GM19239 (cell line): ENCODE data around the gene SH3RF3.

Experiments used
- DNase-seq: peaks from one replicate; pipeline ENCODE4 v3.0.0; 2011; ENCODE audit warnings: low spot score; ENCODE audit not compliant: insufficient read length
- FAIRE-seq: peaks from 2 replicates; lab custom pipeline; 2011; peaks lifted over from hg19 to GRCh38; lab: Jason Lieb, UNC

SH3RF3 gene

GRCh38 chr2:109395494-109396201, 266.6 kb downstream of the SH3RF3 start:
- DNase-seq (no peak), FAIRE-seq (no peak)

GRCh38 chr2:109396202-109397180, 267.5 kb downstream of the SH3RF3 start:
- no peak for DNase-seq
- FAIRE-seq: no peak

- DNase-seq (no peak), FAIRE-seq (no peak)
Observed at GRCh38 chr2:109397893-109398292, 268.9 kb downstream of the SH3RF3 start.

DNA sequence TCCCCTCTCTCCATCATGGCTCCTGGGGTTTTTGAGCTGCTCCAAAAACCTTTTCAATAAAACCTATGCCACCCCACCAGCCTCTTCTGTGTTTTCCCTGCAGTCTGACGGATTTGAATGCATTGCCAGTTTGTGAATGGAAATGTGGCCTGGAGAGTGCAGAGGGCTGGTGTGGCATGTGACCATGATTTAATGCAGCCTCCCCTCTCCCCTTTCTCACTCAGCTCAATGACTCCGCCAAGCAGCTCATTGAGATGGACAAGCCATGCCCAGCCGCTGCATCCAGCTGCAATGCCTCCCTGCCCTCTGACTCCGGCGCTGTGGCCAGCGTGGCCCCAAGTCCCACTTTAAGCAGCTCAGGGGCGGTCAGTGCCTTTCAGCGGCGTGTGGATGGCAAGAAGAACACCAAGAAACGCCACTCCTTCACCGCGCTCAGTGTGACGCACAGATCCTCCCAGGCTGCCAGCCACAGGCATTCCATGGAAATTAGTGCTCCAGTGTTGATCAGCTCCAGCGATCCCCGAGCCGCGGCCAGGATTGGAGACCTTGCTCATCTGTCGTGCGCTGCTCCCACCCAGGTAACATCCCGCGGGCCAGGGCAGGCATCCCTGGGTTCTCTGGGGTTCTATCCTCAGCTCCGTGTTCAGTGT, 269.5 kb downstream of the SH3RF3 start:
- DNase-seq (no peak), FAIRE-seq (no peak)

DNA sequence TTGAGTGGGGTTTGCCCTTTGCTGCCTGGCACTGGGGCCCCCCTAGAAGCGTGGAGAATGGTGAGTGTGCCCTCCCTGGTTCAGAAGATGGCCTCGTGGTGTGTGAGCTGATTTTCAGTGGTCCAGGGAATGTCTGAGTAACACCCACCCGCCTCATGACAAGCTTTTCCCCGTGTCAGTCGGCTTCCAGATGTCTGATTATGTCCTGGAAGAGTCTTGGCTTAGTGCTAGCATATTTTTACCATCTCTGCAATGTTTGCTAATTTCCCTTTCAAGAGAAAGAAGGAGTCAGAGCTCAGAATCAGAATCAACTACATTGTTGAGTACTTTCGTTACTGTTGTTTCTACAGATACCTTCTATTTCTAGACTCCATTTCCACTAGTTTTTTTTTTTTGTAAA, 270.1 kb downstream of the SH3RF3 start:
- FAIRE-seq: no peak
- DNase-seq: no peak

GRCh38 chr2:109400102-109400501, 271.1 kb downstream of the SH3RF3 start:
- no peak for FAIRE-seq

DNA sequence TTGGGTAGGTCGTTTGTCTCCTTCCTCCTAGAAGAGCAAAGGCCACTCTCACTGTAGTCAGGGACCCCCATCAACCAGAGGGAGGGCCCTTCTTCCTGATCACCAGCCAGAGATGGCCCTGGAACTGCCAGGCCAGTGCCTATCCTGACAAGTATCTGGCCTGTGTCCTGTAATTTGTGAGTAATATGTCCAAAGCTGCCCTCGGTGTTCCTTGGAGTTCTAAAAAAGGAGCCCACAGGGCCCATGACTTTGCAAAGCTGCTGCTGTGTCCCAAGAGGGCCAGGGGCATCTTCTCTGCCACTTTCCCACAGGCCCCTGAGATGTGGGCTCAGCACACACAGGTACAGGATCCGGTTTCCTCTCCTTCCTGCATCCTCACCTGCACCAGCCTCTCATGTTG, 272.4 kb downstream of the SH3RF3 start:
- no peak for DNase-seq
- FAIRE-seq: no peak

More at GRCh38 chr2:109400102-109400501, 271.1 kb downstream of the SH3RF3 start:
- DNase-seq: no peak

- FAIRE-seq (no peak), DNase-seq (no peak)
Observed at GRCh38 chr2:109402180-109402579, 273.2 kb downstream of the SH3RF3 start.

DNA sequence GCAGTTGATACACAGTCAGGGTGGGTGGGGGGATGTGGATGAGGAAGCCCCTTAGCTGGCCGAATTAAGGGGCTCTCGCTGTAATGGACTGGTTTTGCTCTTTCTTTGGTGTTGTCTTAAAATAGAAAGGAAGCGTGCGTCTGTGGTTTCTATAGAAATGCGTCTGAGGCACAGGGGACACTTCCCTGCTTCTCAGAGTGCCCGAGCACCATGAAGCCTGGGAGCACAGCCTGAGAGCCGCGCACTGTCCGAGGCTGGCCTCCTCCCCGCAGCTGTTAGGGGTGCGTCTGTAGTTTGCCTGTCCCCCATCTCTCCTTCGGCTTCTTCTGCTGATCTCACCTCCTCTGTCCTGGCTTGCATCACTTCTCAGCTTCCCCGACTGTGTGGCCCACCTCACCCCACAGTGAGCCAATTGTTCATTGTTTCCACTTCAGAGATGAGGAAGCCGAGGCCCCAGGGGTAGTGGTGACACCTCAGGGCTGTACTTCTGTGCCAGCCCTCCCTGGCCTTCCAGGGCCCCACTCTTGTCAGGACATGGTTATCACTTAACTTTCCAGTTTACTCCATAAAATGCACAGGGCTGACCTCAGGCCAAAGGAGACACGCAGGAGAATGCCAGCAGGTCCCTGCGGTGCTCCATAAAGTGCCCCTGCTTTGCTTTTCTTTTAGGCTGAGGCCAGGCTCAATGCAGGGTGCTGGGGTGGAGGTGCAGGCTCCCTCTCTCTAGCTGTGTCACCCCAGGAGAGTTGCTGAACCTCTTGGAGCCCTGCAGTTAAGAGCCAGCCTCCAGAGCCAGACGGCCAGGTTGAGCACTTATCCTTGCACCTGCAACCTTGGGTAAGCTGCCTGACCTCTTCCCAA, 274.2 kb downstream of the SH3RF3 start:
- DNase-seq (no peak), FAIRE-seq (no peak)

DNA sequence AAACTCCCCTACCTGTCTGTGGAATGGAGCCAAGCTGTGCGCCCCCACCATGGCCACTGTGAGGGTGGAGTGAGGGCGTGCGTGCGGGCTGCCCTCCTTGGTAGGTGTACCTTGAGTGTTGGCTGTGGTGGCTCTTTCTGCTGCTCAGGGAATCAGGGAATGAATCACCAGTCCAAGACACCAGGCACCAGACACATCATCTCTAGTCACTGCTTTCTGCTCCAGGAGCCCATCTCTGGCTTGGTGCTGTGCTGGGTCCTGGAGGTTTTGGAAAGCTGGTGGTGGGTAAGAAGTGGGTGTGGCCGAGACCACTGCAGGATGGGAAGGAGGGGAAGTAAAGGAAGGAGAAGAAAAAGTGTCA, 274.8 kb downstream of the SH3RF3 start:
- DNase-seq: no peak
- no peak for FAIRE-seq

DNA sequence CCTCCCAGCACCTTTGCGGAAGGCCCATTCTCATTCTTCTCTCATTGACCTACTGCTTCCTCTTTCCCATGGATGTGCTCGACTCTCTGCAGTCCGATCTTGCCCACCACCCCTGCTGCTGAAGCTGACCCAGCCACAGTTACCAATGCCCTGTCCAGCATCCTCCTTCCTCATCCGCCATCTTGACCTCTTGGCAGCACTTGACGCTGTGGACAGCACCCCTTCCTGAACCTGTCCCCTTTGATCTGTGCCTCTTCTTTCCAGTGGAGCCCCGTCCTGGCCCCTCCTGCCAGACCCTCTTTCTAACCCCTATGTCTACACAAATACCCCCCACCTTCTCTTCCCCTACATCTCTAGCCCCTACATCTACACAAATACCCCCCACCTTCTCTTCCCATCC, 275.7 kb downstream of the SH3RF3 start:
- no peak for DNase-seq

DNA sequence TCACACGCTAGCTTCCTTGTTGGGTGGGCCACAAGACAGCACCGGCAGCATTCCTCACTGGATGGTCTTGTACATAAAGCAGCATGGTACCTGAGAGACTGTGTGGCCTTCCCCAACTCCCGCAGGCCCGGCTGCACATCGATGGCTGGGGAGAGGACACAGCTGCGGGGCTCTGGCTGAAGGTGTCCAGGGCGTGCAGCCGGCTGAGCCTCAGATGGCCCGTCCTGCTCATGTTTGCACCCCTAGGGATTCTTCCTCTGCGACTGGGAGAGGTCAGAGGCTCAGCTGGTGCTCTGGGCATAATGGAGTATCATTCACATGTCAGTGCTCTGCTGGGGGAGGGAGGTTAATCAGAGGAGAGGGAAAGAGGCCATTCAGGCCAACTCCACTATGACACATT, 276.9 kb downstream of the SH3RF3 start:
- no peak for FAIRE-seq
- no peak for DNase-seq

More for the DNA sequence above, 275.7 kb downstream of the SH3RF3 start:
- no peak for FAIRE-seq

- DNase-seq (no peak), FAIRE-seq (no peak)
Observed at GRCh38 chr2:109406301-109406700, 277.3 kb downstream of the SH3RF3 start.

DNA sequence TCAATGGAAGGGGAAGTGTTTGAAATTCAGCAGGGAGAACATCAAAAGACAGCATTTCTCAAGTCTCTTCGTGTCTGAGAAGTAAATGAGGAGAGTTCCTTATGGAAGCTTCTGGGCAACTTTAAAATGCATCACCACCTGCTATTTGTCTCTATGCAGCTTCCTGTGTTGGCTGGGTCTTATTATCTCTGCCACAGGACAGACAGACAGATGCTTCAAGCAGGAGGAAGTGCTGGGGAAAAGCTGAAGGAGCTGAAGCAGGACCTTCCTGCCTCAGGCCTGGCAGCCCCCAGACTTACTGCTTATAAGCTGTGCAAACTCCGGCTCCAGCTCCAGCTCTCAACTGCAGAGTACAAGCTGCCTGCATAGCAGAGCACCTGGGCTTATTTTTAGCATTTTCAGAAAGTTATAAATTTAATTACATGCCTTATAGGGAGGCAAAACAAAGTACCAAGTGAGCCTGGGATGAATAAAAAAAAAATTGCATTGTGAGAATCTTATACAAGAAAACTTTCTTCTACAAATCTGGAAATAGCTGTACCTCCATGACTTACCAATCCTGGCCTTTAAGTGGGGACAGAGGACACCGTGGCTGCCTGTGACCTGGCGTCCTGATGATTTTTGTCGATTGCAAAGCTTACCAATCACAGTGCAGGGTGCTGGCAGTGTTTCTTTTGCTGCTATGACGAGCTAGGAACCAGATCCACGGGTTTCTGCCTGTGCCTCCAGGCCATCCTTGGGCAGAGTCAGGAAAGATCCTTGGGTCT, 278.5 kb downstream of the SH3RF3 start:
- no peak for DNase-seq
- FAIRE-seq: no peak

DNA sequence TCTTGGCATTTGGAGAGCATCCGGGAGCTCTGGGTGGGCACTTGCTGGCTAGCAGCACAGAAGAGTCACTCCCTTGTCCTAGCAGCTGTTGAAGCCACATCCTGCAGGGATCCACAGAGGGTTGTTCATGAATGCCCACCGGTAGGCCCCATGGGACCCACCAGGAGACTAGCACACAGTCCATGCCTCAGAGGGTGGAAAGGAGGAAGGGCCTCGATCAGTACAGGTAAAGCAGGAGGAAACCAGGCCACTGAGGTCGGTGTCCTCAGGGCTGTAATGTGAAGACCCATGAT, 279.0 kb downstream of the SH3RF3 start:
- no peak for FAIRE-seq

GRCh38 chr2:109409321-109410038, 280.5 kb downstream of the SH3RF3 start:
- no peak for FAIRE-seq
- no peak for DNase-seq

More for the DNA sequence above, 279.0 kb downstream of the SH3RF3 start:
- DNase-seq: no peak

DNA sequence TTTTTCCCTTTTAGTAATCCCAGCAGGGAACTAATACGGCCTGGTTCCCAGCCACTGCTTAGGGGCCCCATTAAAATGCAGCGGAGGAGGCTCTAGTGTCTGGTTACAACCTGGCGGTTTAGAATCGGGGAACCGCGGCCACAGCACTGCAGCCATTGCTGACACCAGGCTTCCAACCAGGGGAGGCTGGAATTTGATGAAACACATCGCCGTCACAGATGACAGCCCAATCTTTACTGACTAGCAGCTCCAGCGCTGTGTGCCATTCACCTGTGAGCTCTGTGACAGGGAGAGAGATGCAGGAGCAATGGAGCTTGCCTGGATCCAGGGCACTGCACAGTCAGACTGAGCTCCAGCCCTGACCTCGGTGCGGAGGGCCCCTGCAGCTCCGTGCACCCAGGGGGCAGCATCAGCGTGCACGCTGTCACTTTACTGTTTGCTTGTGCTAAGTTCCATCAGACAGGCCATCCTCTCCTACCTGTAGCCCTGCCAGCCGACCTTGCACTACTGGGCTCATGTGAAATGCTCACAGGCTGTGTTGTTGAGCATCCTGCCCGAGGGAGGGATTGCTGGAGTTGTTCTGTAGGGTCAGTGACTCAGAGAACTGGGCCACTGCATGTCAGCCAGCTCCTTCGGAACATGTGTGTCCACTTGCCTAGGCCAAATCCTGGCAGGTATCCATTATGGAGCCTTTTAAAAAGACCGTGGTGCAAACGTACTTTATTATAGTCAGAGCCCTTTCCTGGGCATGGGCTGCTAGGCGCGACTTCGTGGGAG, 281.2 kb downstream of the SH3RF3 start:
- FAIRE-seq (no peak), DNase-seq (no peak)
